Retinal pigment epithelial cell (primary cell): ENCODE data around the gene DMC1.

Experiments used
- DNase-seq: peaks from one replicate; pipeline ENCODE4 v3.0.0-alpha.2; 2010; ENCODE audit warnings: low read depth
- H3K4me3 ChIP-seq: 2 replicates; pipeline ENCODE4 v1.5.1; 2011; ENCODE audit warnings: mild to moderate bottlenecking, low read length, control low read depth, moderate library complexity
- CTCF ChIP-seq: conservative IDR thresholded peaks from 2 replicates; pipeline ENCODE4 v1.5.1; 2011; ENCODE audit warnings: low read depth, low read length, control low read depth, inconsistent platforms

The DMC1 gene

GRCh38 chr22:38578505-38578904 lies 8.5 kb upstream of the DMC1 start:
- DNase-seq, result no peak
- H3K4me3 ChIP-seq, result no peak overlapping the region
- TF ChIP-seq CTCF, result no peak

- TF ChIP-seq CTCF, result peak; percentile 57
- DNase-seq, result no peak
- H3K4me3 ChIP-seq, result no peak overlapping the region
These were observed 2.1 kb upstream of the DMC1 start for GRCh38 chr22:38572065-38572464.

- peak overlapping the region; percentile 73 for H3K4me3 ChIP-seq
- TF ChIP-seq CTCF, result peak; percentile 19
- DNase-seq, result no peak
These were observed 889 bp upstream of the DMC1 start for GRCh38 chr22:38570779-38571364.

GRCh38 chr22:38569181-38569971 lies 607 bp downstream of the DMC1 start:
- peak overlapping the region; percentile 49 for H3K4me3 ChIP-seq
- TF ChIP-seq CTCF, result no peak
- no peak for DNase-seq

GRCh38 chr22:38567531-38568285 lies 2.3 kb downstream of the DMC1 start:
- no peak overlapping the region for H3K4me3 ChIP-seq
- TF ChIP-seq CTCF, result no peak

GRCh38 chr22:38566726-38567504 lies 3.1 kb downstream of the DMC1 start:
- DNase-seq, result no peak
- no peak overlapping the region for H3K4me3 ChIP-seq
- TF ChIP-seq CTCF, result no peak

More at GRCh38 chr22:38567531-38568285, 2.3 kb downstream of the DMC1 start:
- no peak for DNase-seq
